Measurements from ENCODE around the gene TMEFF2.

TMEFF2 gene

DNA sequence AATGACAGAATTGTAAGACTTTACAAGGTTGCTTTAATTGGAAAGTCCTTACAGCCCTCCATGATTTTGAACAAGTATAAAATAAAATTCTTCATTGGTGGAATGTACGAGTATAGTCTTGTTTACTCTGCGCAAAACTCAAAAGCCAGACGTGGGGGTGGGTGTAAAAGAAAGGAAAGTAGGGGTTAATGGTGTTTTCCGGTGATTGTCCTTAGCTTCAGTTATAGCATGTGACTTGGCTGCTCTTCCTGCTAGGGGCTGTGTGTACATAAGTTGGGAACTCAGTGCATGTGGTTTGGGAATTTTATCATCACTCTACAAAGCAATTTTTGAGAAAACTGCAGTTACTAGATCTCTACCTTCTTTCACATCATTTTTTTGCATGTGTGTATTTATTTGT, 265.4 kb downstream of the TMEFF2 start:
- ChIA-PET CTCF (interaction anchor here (0.6 kb wide), 1 partner anchor 25 kb away, joined by 4 read pairs; no protein-coding TSS in a partner anchor), POLR2A (no interaction called here)
- Histone ChIP-seq H3K4me1 (ENCODE audit: control insufficient read depth, insufficient read depth, low read length) (peaks cover 12% of the 10 kb centered on the region; the same call in 1 of the 2 replicates), H3K9me3 (ENCODE audit: control insufficient read depth, insufficient read depth, low read depth, low read length) (no peaks in the 10 kb centered on the region), H3K27ac (ENCODE audit: extremely low read depth, low read depth, low read length) (no peak overlapping the region), H3K4me3 (ENCODE audit: low read depth, low read length) (no peak overlapping the region), H3K36me3 (ENCODE audit: control insufficient read depth in 2 of 2, insufficient read depth in 1 of 2, low read length in 2 of 2) (no peaks in the 10 kb centered on the region)
- TF ChIP-seq, protein P1, sequence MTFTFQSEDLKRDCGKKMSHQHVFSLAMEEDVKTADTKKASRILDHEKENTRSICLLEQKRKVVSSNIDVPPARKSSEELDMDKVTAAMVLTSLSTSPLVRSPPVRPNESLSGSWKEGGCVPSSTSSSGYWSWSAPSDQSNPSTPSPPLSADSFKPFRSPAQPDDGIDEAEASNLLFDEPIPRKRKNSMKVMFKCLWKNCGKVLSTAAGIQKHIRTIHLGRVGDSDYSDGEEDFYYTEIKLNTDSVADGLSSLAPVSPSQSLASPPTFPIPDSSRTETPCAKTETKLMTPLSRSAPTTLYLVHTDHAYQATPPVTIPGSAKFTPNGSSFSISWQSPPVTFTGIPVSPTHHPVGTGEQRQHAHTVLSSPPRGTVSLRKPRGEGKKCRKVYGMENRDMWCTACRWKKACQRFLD (tag by site-specific recombination; IDR thresholded peaks at IDR 0.05): no peak
- TF ChIP-seq ZNF670 (tag by site-specific recombination; IDR thresholded peaks at IDR 0.05; ENCODE audit: low read depth) (no peak), ZNF555 (tag by site-specific recombination; conservative IDR thresholded peaks at IDR 0.05) (no peak), YY1 (tag by site-specific recombination; IDR thresholded peaks at IDR 0.05) (no peak), ZNF354C (tag by site-specific recombination; IDR thresholded peaks at IDR 0.05; ENCODE audit: borderline replicate concordance, low read depth) (no peak), ZNF510 (tag by site-specific recombination; IDR thresholded peaks at IDR 0.05; ENCODE audit: insufficient replicate concordance) (no peak), SP7 (tag by site-specific recombination; IDR thresholded peaks at IDR 0.05) (no peak), ZNF10 (tag by site-specific recombination; IDR thresholded peaks at IDR 0.05) (no peak), YY2 (tag by site-specific recombination; IDR thresholded peaks at IDR 0.05) (no peak), ZNF302 (tag by site-specific recombination; IDR thresholded peaks at IDR 0.05; ENCODE audit: low read depth) (no peak), ZNF549 (tag by site-specific recombination; IDR thresholded peaks at IDR 0.05) (no peak), ZNF214 (tag by site-specific recombination; IDR thresholded peaks at IDR 0.05; ENCODE audit: borderline replicate concordance) (no peak), ZXDB (tag by site-specific recombination; IDR thresholded peaks at IDR 0.05) (no peak), ZNF391 (tag by site-specific recombination; IDR thresholded peaks at IDR 0.05; ENCODE audit: borderline replicate concordance, low read depth) (no peak), MYNN (tag by site-specific recombination; IDR thresholded peaks at IDR 0.05; ENCODE audit: borderline replicate concordance) (no peak), MZF1 (tag by site-specific recombination; IDR thresholded peaks at IDR 0.05; ENCODE audit: borderline replicate concordance) (no peak), ZNF48 (tag by site-specific recombination; IDR thresholded peaks at IDR 0.05) (no peak)
- TF ChIP-seq, protein P2, sequence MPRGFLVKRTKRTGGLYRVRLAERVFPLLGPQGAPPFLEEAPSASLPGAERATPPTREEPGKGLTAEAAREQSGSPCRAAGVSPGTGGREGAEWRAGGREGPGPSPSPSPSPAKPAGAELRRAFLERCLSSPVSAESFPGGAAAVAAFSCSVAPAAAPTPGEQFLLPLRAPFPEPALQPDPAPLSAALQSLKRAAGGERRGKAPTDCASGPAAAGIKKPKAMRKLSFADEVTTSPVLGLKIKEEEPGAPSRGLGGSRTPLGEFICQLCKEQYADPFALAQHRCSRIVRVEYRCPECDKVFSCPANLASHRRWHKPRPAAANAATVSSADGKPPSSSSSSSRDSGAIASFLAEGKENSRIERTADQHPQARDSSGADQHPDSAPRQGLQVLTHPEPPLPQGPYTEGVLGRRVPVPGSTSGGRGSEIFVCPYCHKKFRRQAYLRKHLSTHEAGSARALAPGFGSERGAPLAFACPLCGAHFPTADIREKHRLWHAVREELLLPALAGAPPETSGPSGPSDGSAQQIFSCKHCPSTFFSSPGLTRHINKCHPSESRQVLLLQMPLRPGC (tag by site-specific recombination; IDR thresholded peaks at IDR 0.05): no peak
- TF ChIP-seq, protein P3, sequence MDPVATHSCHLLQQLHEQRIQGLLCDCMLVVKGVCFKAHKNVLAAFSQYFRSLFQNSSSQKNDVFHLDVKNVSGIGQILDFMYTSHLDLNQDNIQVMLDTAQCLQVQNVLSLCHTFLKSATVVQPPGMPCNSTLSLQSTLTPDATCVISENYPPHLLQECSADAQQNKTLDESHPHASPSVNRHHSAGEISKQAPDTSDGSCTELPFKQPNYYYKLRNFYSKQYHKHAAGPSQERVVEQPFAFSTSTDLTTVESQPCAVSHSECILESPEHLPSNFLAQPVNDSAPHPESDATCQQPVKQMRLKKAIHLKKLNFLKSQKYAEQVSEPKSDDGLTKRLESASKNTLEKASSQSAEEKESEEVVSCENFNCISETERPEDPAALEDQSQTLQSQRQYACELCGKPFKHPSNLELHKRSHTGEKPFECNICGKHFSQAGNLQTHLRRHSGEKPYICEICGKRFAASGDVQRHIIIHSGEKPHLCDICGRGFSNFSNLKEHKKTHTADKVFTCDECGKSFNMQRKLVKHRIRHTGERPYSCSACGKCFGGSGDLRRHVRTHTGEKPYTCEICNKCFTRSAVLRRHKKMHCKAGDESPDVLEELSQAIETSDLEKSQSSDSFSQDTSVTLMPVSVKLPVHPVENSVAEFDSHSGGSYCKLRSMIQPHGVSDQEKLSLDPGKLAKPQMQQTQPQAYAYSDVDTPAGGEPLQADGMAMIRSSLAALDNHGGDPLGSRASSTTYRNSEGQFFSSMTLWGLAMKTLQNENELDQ (tag by site-specific recombination; IDR thresholded peaks at IDR 0.05; ENCODE audit: low read depth): no peak
- TF ChIP-seq, protein P4, sequence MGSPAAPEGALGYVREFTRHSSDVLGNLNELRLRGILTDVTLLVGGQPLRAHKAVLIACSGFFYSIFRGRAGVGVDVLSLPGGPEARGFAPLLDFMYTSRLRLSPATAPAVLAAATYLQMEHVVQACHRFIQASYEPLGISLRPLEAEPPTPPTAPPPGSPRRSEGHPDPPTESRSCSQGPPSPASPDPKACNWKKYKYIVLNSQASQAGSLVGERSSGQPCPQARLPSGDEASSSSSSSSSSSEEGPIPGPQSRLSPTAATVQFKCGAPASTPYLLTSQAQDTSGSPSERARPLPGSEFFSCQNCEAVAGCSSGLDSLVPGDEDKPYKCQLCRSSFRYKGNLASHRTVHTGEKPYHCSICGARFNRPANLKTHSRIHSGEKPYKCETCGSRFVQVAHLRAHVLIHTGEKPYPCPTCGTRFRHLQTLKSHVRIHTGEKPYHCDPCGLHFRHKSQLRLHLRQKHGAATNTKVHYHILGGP (tag by site-specific recombination; IDR thresholded peaks at IDR 0.05): no peak

Data from HEK293 (cell line).